ENCODE results near the gene H1-8.

The H1-8 gene

DNA sequence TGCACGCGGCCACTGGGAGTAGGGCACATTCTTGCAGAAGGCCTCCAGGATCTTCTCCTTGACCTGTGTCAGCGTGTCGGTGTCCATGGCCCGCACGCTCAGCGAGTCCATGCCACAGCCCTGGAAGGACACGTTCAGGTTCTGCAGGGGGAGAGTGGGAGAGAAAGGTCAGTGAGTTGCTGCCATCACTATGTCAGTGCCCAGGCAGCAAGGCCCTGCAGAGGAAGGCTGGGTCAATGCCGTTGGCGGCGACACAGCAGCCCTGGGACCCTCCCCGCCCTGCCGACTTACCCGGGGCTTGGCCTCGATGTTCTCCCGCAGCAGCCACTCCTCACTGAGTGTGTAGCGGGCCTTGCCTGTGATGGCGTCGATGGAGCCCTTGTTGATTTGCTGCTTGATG lies 19.8 kb downstream of the H1-8 start:
- no peak for DNase-seq (ENCODE audit: low read depth)

DNA sequence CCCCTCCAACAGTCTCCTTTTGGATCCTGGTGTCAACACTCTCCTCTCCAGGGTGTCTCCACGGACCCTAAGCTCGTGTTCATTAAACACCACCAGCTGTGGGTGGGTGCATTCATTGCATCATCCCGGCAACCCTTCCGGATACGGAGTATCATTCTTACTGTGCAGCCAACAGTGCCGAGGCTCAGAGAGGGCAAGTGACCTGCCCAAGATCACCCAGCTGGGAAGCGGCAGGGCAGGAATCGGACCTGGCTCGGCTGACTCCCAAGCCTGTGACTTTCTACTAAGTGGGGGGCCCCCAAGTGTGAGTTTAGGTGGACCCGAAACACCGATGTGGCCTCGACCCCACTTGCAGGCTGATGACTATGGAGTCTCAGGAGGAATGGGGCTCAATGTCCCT lies 20.4 kb downstream of the H1-8 start:
- no peak overlapping the region for H3K4me3 ChIP-seq (ENCODE audit: low read length)
- TF ChIP-seq CTCF (conservative IDR thresholded peaks at IDR 0.05; ENCODE audit: low read depth, low read length), result no peak
- no peak for DNase-seq (ENCODE audit: low read depth)

More for the DNA sequence above, 19.8 kb downstream of the H1-8 start:
- H3K4me3 ChIP-seq (ENCODE audit: low read length), result no peak overlapping the region
- no peak for TF ChIP-seq CTCF (conservative IDR thresholded peaks at IDR 0.05; ENCODE audit: low read depth, low read length)

DNA sequence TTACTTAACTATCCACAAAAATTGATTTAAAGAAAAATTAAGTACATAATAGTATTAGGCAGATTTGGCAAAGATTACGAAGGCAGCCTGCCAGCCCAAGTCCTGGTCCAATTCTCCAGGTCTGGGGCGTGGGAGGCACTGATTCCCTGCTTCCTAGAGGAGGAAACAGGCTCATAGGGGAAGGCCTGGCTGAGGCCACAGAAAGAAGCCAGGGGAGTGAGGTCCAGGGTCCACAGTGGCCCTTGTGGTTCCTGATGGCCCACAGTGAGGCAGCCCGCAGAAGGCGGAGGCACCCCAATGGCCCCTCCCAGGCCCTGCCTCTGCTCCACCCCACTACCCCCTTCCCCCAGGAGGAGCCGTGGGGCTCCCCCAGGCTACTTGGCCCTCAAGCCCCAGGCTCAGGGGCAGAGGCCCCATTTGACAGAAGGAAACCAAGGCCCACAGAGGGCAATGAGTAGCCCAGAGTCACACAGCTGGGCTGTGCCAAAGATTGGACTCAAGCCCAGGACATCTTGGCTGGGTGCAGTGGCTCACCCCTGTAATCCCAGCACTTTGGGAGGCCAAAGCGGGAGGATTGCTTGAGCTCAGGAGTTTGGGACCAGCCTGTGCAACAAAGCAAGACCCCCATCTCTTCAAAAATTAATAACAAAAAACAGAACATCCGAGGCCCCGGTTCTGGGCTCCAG lies 21.0 kb downstream of the H1-8 start:
- DNase-seq (ENCODE audit: low read depth), result no peak
- no peak for TF ChIP-seq CTCF (conservative IDR thresholded peaks at IDR 0.05; ENCODE audit: low read depth, low read length)
- H3K4me3 ChIP-seq (ENCODE audit: low read length), result no peak overlapping the region

DNA sequence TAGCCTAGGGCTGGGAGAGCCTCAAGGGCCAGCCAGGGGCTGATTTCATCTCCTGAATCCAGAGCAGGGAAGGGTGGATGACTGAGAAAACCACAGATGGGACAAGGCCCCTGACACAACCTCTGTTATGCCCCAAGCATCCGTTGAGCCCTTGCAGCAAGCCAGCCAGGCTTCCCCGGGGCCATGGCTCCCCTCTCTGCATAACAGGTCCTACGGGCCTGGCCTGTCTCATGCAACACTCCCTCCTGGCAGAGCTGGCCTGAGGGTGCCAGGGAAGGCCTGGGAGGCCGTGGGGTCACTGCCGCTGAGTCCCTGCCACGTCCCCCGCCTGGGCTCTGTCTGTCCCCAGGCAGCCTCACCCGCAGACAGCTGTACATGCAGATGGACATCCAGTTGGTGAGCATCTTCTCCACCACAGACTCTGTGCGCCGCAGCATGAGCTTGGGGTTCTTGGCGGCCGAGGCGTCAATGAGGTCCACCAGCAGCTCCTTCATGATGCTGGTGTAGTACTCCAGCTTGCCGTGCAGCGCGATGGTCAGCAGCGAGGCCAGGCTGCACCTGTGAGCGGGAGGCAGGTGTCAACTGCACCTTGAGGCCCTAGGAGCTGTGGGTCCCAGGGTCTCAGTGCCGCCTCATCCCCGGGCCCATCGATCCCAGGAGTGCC lies 22.1 kb downstream of the H1-8 start:
- no peak overlapping the region for H3K4me3 ChIP-seq (ENCODE audit: low read length)
- no peak for DNase-seq (ENCODE audit: low read depth)
- no peak for TF ChIP-seq CTCF (conservative IDR thresholded peaks at IDR 0.05; ENCODE audit: low read depth, low read length)

DNA sequence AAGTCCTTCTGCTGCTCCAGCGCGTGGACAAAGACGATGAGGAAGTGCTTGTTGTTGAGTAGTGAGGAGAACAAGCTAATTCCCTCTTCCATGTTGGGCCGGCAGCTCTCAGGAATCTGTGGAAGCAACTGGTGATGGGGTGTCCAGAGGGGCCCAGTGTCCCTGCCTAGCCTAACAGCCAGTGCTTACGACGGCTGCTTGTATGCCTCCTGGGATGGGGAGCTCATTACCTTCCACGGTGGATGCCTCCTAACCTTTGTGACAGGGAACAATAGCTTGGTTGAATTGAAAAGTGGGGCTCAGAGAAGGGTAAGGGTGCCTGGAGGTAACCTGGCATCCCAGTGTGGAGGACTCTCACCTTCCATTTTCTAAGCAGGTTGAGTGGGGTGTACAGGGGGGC lies 22.9 kb downstream of the H1-8 start:
- no peak for DNase-seq (ENCODE audit: low read depth)
- H3K4me3 ChIP-seq (ENCODE audit: low read length), result no peak overlapping the region
- no peak for TF ChIP-seq CTCF (conservative IDR thresholded peaks at IDR 0.05; ENCODE audit: low read depth, low read length)

DNA sequence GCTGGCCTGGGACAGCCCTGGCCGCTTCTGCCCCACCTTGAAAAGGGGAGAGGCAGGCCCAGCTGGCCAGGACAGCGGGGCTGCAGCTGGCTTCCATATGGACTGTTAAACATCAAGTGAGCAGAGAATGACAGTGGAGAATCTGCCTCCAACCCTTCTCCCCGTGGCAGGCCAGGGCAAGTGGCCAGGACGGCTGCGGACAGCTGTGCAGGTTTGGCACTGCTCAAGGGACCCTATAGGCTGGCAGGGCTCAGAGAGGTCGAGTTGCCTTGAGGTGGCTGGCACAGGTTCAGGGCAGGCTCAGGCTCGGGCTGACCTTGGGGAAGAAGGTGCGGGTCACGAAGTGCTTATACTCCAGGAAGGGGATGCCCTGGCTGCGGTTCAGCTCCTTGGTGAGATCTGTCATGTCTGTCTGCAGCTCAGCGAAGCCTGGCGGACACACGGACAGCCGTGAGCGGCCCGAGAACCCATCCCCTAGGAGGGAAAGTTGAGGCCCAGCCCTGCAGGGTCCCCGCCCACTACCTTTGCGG lies 24.3 kb downstream of the H1-8 start:
- TF ChIP-seq CTCF (conservative IDR thresholded peaks at IDR 0.05; ENCODE audit: low read depth, low read length), result no peak
- DNase-seq (ENCODE audit: low read depth), result no peak
- H3K4me3 ChIP-seq (ENCODE audit: low read length), result no peak overlapping the region

GRCh38 chr3:129567939-129568338 lies 25.0 kb downstream of the H1-8 start:
- DNase-seq (ENCODE audit: low read depth), result no peak
- no peak overlapping the region for H3K4me3 ChIP-seq (ENCODE audit: low read length)
- no peak for TF ChIP-seq CTCF (conservative IDR thresholded peaks at IDR 0.05; ENCODE audit: low read depth, low read length)
